ENCODE data around the gene OOEP. TPM values are rescaled to one million over a fixed set of nuclear protein-coding genes. Genes with fewer than 3 reads are reported as not detected.

The OOEP gene
- total RNA-seq, 1 donor from 2014 or later: 0.18 TPM

DNA sequence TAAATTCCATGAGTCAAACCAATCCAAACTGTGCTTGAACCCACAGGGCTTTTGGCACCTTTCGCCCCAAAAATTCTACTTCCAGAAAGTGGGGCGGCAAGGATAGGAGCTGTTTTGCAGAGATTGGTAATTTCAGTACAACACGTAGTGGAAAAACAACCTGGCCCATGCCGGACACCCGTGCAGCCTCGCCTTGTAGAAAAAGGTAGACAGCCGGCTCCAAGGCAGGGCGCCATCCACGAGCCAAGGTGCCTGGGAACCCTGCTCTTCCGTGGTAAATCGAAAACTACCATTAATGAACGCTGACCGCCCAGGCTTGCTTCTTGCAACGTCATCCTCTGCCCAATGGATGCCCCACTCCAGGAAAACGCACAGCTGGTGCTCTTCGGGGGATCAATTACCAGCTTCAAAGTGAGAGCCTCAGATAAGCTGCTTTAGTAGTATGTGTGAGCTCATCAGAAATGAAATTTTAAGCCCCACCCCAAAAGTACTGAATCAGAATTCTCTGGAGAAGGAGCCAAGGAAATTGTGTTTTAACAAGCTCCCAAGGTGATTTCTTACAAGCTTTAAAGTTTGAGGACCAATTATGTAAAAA, 1.8 kb downstream of the OOEP start:
- DNase-seq (ENCODE audit: low spot score): no peak

DNA sequence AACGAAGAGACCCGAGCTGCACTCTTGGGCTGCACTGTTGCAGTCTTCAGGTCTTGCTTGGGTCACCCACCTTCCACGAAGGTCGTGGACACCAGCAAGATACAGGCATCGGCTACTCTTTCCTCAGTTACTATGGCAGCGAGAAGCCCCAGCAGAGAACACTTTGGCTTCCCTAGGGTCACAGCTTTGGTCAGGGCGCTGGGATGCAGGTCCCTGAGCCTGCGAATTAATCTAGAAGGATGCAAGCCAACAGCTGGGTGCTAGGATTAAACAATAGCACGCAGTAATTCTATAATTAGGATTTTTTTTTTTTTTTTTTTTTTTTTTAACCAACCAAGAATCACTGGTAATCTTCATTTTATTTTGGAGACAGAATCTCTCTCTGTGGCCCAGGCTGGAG, 5.1 kb downstream of the OOEP start:
- ATAC-seq (no peak), DNase-seq (ENCODE audit: low spot score) (no peak)

More for the DNA sequence above, 1.8 kb downstream of the OOEP start:
- ATAC-seq: no peak

DNA sequence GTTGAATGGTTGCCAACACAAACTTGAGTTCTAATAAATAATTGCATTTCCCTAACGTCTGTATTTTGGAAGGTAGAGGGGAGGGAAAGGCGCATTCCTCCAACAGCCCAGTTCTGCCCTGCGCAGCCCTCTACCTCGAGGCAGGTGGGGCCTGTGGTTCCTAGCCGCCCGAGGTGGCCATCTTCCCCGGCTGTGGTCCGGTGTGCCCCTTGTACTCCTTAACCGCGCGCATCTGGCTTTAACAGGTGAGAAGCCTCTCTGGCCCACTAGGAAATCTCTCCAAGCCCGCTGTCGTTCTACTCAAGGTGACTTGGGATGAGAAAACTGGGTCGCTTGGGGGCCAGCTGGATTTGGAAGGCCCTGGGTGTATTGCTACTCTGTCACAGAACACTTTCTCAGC, 5.6 kb downstream of the OOEP start:
- ATAC-seq (no peak), DNase-seq (ENCODE audit: low spot score) (no peak)

DNA sequence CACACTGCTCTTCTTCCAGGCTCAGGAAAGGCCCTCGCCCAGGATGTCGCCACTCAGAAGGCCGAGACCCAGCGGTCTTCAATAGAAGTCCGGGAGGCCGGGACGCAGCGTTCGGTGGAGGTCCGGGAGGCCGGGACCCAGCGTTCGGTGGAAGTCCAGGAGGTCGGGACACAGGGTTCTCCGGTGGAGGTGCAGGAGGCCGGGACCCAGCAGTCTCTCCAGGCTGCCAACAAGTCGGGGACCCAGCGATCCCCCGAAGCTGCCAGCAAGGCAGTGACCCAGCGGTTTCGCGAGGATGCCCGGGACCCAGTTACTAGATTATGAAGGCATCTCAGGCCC, 6.2 kb downstream of the OOEP start:
- ATAC-seq (no peak), DNase-seq (ENCODE audit: low spot score) (no peak)

DNA sequence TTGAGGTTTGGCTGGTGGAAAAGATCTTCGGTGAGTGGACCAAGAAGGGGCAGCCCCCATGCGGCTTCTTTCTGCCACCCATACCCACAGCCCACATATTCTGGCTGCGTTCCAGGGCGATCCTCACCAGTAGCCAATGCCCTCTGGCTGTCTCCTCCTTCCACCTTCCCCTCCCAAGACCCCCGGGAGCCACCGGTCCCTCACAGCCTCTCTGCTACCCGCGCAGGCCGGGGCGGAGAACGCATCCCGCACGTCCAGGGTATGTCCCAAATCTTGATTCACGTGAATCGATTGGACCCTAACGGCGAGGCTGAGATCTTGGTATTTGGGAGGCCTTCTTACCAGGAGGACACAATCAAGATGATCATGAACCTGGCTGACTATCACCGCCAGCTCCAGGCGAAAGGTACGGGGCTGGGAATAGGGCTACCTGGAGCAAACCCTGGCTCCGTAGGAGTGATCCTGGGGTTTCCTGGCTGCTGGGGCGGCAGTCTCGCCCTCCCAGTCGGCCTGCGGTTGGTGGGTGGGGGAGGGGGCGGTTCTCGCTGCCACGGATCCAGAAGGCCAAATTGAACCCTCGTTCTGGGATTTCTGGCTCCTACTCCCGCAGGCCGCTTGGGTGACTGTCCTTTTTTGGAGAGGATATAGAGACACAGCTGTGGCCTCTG, 6.7 kb downstream of the OOEP start:
- no peak for ATAC-seq
- no peak for DNase-seq (ENCODE audit: low spot score)

DNA sequence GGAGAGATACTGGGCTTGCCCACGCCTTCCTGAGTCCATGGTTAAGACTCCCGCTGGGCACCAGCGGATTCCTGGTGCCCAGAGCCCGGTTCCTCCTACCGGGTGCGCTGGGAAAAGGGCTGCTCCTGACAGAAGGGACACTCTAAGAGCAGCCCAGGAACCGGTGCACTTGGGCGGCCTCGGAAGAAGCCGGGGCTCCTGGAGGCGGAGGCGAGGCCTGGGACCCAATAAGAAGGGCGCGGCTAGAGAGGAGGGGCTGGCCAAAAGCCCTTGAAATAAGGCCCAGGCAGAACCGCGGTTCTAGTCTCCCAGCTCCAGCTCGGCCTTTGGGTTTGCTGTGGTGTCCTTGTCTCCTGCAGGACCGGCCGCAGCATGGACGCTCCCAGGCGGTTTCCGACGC, 7.3 kb downstream of the OOEP start, which contains the start of gene KHDC3L:
Gene KHDC3L, plus strand, starts transcription at position 301 of the 400 bp plus-strand sequence. Its CDS starts 72 bp downstream, at position 373.
- DNase-seq (ENCODE audit: low spot score) (no peak), ATAC-seq (no peak)

DNA sequence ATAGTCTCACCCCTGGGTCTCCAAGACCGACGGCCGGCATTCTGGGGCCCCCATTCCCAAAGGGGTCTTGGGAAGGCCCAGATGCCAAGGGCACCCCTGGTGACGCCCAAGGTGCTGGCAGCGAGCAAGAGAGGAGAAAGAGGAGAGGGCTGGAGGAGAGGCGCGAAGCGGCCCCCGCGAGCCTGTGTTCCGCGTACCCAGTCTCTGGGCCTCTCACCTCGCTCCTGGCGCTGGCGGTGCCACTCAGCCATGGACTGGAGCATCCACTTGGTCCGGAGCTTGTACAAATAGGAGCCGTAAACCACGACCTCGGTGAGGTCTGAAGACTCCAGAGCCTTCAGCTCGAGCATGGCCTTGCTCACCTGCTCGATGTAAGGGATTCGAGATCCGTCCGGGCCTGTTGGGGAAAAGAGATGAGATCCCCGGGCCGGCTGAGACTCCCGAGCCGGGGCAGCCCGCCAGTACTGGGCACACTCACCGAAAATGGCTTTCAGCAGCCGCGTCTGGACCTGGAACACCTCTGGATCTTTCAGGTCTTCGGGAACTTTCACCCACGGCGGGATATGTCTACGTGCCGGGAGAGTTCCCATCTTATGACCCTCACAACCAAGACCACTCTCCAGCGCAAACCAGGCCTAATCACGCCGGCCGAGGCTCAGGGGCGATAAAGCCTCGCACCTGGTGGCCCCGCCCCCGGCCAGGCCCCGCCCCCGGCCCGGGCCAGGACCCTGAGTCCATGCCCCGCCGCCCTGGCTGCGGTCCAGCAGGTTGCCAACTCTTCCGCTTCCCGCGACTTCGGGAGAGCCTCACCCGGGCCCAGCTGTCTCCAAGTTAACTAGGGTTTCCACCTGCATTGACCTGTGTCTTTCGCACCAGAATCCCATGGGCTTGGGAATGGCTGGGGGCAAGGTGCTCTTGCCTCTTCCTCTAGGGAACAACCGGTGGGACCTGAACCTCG, 15.8 kb downstream of the OOEP start, which contains the start of gene DPPA5:
Gene DPPA5, minus strand, starts transcription at position 641 of the 958 bp plus-strand sequence. Its CDS starts 51 bp downstream, at position 590.
- DNase-seq (ENCODE audit: low spot score): no peak

DNA sequence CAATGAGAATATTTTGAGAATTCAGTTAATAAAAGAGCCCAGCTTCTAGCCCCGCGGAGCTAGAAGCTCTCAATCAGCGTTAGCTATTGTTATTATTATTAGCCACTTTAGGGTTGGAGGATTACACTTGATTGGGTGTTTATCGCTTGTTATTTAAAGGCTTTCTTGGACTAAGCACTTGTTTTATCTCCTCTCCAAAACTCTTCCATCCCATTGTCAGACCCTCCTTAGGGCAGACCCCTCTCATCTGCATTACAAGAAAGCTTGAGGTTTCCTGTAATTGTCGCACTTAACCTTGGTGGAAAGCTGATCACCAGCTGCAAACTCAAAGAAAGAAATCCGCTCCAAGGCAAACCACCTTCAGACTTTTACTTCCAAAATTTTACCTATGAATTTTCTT, 20.4 kb downstream of the OOEP start:
- ATAC-seq (no peak), DNase-seq (ENCODE audit: low spot score) (no peak)

More for the DNA sequence above, 15.8 kb downstream of the OOEP start, which contains the start of gene DPPA5:
- no peak for ATAC-seq

DNA sequence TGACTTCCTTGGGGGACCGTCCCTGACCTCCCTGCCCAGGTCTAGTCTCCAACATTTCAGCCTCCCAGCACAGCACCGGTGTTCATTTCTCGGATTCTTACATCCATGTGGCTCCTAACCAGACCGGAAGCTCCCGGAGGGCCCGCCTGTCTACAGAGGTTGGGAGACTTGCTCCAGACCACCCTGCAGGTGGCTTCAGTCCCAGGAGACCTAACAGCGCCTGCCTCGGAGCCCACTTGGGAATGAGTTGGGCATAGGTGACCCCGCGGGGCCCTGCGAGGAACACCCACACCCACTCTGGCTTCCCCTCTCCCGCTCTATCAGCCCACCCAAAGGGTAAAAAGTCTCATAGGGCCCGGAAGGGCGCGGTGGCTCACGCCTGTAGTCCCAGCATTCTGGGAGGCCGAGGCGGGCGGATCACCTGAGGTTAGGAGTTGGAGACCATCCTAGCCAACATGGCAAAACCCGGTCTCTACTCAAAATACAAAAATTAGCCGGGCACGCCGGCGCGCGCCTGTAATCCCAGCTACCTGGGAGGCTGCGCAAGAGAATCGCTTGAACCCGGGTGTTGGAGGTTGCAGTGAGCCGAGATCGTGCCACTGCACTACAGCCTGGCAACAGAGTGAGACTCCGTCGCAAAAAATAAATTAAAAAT, 21.0 kb downstream of the OOEP start:
- DNase-seq (ENCODE audit: low spot score) (no peak), ATAC-seq (no peak)

DNA sequence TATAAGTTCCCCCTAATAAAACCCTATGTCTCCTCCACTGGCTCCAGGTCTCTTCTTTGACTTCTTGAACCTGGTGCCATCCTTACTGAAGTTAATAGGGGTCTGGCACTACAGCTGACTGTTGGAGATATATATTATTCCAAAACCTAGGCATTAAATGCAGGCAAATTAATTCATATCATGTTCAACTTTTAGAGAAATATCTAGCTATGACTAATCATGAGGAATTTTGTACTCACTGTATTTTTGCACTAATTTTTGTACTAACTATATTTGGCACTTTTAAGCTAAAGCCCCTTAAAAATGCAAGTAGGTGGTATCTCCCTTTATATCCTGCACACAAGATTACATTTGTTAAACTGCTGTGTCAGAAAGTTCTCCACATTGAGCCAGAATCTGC, 26.5 kb downstream of the OOEP start:
- no peak for DNase-seq (ENCODE audit: low spot score)
- no peak for ATAC-seq

DNA sequence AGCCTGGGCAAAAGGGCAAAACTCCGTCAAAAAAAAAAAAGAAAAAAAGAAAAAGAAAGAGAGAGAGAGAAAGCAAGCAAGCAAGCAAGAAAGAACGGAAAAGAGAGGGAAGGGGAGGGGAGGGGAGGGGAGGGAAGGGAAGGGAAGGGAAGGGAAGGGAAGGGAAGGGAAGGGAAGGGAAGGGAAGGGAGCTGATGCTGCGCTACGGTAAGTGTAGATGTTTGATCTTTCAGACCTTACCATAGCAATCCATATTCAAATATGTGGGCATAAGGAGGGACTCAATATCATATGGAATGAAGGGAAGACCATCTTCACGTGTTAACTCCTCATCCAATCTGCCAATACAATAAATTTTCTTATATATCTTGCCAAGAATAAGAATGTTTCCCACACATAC, 27.5 kb downstream of the OOEP start:
- no peak for ATAC-seq

DNA sequence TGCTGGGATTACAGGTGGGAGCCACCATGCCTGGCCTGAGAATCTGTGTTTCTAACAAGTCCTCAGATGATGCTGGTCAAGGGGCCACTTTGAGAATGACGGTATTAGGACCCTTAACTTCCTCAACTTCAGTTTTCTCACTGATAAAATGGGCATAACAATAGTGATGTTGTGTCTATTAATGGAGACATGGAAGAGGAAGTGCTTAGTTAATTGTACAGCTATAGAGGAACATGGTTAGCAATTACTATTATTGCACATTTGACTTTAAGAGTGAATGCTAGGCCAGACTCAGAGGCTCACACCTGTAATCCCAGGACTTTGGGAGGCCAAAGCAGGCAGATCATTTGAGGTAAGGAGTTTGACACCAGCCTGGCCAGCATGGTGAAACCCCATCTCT, 28.4 kb downstream of the OOEP start:
- ATAC-seq: no peak
- DNase-seq (ENCODE audit: low spot score): no peak

More for the DNA sequence above, 27.5 kb downstream of the OOEP start:
- no peak for DNase-seq (ENCODE audit: low spot score)

DNA sequence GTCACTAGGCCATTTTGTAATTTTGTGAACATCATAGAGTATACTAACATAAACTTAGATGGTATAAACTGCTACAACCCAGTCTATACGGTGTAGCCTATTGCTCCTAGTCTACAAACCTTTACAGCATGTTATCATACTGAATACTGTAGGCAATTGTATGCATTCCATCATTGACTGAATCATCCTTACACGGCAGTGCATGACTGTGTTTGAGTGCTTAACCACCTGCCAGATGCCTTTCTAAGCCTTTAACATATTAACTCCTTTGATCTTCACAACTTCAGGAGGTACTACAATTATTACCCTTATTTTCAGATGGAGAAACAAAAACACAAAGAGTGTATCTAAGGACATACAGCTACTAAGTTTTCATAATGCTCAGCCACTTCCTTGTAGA, 29.6 kb downstream of the OOEP start:
- ATAC-seq (no peak), DNase-seq (ENCODE audit: low spot score) (no peak)

DNA sequence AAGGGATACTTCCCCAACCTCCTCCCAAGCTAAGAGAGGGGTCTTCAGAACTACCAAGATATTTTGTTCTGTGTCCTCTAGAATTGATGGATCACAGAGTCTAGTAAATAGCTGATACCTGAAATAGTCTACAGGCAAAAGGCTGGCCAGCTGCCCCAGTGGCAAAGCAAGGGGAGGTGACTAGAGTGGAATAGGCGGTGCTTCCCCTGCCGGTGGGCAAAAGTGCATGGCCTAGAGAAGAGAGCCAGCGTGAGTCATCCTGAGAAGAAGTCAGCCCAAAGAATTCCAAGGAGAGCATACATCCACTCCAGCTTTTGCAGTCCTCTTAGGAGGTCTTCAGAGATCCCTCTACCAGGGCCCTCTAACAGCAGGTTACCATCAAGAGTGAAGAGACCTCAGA, 30.4 kb downstream of the OOEP start:
- DNase-seq (ENCODE audit: low spot score) (no peak), ATAC-seq (no peak)

DNA sequence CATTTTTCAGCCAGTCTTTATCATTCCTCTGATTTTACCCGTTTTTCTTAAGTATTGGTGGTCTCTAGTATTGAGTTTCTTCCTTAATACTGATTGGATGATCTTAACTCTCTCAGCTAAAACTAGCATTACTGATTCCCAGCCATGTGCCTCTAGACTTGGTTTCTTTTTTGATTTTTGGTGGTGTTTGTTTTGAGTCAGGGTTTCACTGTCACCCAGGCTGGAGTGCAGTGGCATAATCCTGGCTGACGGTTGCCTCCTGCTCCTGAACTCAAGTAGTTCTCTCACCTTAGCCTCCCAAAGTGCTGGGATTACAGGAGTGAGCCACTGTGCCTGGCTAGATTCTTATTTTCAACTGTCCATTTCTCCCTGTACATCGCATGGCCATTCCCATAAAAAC, 40.5 kb downstream of the OOEP start:
- DNase-seq (ENCODE audit: low spot score) (no peak), ATAC-seq (no peak)

DNA sequence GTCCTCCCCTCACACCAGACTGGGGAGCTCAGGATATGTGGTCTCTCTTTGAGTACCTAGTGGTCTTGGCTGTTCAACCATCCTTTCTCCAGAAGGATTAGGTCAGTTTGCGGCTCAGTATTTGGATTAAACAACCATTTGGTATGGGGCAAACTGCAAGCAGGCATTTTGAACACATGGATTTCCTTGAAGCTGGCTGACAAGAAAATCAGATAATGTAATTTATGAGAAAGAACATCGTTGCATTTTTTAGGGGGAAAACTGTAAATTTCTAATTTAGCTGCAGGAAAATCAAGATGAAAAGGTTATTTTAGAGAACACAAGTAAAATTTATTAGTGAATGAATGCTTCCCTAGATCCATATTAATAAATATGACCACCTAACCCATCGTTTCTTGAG, 40.9 kb downstream of the OOEP start:
- DNase-seq (ENCODE audit: low spot score) (no peak), ATAC-seq (no peak)

DNA sequence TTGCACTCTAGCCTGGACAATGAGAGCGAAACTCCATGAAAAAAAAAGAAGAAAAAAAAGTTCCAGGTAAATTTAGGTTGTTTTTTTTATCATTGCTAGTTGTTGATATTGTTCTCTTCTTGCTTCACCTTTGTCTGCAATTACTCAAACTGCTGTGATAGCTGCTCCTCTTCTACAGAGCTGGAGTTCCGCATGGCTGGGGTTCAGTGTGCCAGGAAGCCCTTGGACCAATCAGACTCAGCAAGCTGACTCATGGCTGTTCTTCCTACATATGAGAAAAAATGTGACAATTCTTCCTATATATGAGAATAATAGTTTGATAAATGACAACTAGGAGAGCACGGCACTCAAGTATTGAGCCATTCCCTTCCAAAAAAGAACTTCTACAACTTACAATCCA, 44.0 kb downstream of the OOEP start:
- ATAC-seq: no peak
- no peak for DNase-seq (ENCODE audit: low spot score)

DNA sequence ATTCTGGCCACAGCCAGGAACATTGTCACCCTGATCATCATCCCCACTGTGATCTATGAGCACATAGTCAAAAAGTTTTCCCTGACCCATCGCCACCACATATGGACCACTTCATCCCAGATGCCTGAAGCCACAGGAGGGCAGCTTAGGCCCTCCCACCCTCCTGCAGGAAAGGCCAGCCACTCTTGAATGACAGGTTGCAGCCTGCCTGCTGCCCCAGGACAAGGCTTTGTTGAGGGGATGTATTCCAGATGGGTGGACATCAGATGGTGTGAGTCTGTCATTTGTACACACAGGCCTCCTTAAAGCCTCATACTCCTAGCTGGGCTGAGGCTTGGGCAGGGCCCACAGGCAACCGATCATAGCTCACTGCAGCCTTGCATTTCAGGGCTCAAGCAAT, 46.4 kb downstream of the OOEP start:
- DNase-seq (ENCODE audit: low spot score) (no peak), ATAC-seq (no peak)

Data from left lobe of liver (tissue), 2 donors.